ENCODE measurements around the gene ATP6V0A1.
"Not testable (repeated sequence)": the region's sequence is repeated elsewhere in the genome, so short reads cannot be mapped to it uniquely, and the experiment has no call there.

The ATP6V0A1 gene

DNA sequence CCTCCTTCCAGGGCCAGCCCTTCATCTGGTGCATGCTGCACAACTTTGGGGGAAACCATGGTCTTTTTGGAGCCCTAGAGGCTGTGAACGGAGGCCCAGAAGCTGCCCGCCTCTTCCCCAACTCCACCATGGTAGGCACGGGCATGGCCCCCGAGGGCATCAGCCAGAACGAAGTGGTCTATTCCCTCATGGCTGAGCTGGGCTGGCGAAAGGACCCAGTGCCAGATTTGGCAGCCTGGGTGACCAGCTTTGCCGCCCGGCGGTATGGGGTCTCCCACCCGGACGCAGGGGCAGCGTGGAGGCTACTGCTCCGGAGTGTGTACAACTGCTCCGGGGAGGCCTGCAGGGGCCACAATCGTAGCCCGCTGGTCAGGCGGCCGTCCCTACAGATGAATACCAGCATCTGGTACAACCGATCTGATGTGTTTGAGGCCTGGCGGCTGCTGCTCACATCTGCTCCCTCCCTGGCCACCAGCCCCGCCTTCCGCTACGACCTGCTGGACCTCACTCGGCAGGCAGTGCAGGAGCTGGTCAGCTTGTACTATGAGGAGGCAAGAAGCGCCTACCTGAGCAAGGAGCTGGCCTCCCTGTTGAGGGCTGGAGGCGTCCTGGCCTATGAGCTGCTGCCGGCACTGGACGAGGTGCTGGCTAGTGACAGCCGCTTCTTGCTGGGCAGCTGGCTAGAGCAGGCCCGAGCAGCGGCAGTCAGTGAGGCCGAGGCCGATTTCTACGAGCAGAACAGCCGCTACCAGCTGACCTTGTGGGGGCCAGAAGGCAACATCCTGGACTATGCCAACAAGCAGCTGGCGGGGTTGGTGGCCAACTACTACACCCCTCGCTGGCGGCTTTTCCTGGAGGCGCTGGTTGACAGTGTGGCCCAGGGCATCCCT lies 84.8 kb downstream of the ATP6V0A1 start:
- DNase-seq: no peak

DNA sequence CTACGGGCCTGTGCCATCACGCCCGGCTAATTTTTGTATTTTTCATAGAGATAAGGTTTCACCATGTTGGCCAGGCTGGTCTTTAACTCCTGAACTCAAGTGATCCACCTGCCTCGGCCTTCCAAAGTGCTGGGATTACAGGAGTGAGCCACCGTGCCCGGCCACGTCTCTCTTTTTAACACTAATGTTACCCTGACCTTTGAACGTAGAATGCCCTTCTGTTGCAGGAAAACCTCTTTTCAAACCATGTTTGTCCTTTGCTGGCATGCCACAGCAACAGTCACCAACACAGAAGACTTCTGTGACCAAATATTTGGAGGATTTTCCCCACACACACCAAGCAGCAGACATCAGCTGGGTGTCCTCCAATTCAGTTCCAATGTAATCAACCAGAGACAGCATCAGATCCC lies 86.2 kb downstream of the ATP6V0A1 start:
- DNase-seq: no peak

DNA sequence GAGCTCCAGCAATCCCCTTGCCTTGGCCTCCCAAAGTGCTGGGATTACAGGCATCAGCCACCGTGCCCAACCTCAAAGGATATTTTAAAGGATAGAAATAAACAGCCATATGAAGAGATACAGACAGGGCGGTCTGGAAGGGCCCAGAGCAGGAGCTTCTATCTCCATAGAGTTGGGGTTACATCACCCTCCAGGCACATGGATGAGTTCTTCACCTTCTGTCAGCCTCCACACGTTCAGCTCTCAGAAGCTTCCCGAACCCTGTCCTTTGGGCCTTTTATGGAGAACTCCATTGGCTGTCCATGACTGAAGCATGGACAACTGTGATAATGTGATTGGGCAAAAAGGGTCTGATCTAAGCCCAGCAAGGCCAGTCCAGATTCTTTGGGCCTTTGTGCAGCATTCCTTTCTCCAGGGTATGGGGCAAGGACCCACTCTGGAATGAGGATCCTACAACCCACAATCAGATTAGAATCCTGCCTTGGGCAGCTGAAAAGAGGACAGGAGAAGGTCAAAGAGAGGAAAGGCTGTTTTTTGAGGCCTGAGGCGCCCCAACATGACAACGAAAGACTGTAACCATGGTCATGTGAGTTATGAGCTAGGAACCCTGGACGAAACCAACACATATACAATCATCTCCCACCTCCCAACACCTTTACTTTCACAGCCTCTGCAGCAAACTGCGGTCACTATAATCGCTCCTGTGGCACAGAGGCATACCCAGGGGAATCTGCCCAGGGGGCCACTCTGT lies 87.3 kb downstream of the ATP6V0A1 start:
- DNase-seq: not testable (repeated sequence)

DNA sequence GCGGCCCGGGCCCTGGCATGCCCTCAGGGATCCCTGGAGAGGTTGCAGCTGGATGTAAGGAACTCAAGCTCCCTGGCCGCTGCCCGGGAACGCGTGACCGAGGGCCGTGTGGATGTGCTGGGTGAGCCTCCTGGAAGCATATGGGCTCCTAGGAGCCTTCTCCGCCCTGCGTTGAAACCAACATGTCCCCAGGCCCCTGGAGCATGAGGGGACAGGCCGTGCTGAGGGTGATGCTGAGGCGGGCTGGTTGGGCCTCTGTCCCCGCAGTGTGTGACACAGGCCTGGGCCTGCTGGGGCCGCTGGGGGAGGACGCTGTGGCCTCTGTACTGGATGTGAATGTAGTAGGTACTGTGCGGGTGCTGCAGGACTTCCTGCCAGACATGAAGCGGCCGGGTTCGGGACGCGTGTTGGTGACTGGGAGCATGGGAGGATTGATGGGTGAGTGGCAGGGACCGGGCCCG lies 88.4 kb downstream of the ATP6V0A1 start:
- DNase-seq: no peak

DNA sequence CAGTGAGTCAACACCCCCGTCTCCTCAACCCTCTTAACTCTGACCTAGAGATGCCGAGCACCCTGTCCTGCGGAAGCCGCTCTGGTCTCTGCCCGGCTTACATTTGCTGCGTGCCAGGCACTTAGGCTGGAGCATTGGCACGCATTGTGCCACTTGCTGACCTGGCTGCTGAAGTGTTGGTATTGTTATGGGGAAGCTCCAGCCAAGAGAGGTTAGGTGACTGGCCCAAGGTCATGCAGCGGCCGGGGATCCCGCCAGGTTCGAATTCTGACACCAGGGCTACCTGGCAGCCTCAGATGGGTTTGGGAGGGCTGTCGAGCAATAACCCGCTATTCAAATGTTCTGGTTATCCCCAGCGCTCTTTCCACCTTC lies 89.0 kb downstream of the ATP6V0A1 start:
- DNase-seq: no peak

DNA sequence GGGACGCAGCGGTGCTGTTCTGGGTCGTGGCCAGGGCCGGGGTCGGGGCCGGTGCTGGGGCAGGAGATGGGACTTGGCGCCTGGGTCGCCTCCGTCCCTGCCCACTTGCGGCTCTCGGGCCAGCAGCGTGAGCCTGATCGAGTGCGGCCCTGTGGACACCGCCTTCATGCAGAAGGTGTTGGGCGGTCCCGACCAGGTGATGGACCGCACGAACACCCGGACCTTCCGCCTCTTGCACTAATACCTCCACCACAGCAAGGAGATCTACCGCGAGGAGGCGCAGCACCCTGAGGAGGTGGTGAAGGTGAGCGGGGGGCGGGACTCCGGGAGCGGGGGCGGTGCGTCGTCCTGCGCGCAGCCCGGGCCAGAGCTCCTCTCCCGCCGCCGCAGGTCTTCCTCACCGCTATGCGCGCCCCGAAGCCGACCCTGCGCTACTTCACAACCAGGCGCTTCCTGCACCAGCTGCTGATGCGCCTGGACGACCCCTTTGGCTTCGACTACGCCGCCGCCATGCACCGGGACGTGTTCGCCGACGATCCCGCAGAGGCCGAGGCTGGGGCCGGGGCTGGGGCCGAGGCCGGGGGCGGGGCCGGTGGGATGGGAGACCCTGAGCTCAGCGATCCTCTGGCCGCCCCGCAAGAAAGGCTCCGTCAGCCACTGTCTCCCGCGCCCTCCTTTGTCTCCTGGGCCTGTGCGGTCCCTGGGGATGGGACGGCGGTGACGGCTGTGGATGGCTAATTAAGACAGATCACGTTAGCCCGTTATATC lies 89.6 kb downstream of the ATP6V0A1 start:
- peak; percentile 85 for DNase-seq

DNA sequence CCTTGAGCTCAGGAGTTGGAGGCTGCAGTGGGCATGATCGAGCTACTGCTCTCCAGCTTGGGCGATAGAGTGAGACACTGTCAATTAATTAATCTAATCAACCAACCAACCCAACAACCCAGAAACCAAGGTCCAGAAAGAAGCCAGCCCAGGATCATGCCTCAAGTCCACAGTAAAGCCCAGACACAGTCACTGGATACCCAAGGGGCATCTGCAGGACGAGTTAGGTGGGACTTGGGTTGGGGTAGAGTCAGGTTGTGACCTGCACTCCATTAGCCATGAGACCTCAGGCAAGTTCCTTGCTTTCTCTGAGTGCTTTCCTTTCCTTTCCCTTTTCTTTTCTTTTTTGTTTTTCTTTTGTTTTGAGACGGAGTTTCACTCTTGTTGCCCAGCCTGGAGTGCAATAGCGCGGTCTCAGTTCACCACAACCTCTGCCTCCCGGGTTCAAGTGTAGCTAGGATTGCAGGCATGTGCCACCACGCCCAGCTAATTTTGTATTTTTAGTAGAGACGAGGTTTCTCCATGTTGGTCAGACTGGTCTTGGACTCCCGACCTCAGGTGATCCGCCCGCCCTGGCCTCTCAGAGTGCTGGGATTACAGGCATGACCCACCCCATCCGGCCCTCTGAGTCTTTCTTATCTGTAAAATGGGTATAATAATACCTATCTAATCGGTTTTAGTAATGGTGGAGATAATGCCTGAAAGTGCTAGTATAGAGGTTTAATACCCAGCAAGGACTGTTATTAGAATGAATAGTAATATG lies 90.5 kb downstream of the ATP6V0A1 start:
- no peak for DNase-seq

DNA sequence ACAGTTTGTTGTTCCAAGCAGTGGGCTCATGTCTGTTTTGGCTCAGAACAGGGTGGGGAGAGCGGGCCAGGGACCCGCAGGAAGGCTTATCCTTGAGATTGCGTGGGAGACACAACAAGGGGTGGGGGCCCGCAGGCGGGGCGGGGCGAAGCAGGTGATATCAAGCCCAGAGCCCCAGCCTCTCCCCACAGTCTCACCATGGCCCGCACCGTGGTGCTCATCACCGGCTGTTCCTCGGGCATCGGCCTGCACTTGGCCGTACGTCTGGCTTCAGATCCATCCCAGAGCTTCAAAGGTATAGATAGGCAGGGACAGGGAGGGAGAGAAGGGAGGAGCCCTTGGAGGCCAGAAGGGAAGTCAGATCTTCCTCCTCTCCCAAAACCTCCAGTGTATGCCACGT lies 94.1 kb downstream of the ATP6V0A1 start, which contains the start of gene HSD17B1:
Gene HSD17B1, plus strand, starts transcription at position 188 of the 400 bp plus-strand sequence. Its CDS starts 11 bp downstream, at position 199.
- DNase-seq: not testable (repeated sequence)

DNA sequence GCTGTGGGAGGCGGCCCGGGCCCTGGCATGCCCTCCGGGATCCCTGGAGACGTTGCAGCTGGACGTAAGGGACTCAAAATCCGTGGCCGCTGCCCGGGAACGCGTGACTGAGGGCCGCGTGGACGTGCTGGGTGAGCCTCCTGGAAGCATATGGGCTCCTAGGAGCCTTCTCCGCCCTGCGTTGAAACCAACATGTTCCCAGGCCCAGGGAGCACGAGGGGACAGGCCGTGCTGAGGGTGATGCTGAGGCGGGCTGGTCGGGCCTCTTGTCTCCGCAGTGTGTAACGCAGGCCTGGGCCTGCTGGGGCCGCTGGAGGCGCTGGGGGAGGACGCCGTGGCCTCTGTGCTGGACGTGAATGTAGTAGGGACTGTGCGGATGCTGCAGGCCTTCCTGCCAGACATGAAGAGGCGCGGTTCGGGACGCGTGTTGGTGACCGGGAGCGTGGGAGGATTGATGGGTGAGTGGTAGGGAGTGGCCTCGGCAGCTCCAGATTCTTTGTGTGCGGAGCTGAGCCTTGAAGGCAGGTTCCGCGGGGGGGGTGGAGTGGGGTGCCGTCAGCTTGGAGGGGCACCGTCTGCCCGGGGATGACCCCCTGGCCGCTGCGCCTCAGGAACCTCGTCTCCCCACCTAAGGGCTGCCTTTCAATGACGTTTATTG lies 94.6 kb downstream of the ATP6V0A1 start:
- no peak for DNase-seq

DNA sequence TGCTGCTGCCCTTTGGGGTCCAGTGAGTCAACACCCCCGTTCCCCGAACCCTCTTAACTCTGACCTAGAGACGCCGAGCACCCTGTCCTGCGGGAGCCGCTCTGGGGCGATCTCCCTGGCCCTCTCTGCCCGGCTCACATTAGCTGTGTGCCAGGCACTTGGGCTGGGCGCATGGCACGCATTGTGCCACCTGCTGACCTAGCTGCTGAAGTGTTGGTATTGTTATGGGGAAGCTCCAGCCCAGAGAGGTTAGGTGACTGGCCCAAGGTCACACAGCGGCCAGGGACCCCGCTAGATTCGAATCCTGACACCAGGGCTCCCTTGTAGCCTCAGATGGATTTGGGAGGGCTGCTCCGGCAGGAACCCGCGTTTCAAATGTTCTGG lies 95.2 kb downstream of the ATP6V0A1 start:
- no peak for DNase-seq

DNA sequence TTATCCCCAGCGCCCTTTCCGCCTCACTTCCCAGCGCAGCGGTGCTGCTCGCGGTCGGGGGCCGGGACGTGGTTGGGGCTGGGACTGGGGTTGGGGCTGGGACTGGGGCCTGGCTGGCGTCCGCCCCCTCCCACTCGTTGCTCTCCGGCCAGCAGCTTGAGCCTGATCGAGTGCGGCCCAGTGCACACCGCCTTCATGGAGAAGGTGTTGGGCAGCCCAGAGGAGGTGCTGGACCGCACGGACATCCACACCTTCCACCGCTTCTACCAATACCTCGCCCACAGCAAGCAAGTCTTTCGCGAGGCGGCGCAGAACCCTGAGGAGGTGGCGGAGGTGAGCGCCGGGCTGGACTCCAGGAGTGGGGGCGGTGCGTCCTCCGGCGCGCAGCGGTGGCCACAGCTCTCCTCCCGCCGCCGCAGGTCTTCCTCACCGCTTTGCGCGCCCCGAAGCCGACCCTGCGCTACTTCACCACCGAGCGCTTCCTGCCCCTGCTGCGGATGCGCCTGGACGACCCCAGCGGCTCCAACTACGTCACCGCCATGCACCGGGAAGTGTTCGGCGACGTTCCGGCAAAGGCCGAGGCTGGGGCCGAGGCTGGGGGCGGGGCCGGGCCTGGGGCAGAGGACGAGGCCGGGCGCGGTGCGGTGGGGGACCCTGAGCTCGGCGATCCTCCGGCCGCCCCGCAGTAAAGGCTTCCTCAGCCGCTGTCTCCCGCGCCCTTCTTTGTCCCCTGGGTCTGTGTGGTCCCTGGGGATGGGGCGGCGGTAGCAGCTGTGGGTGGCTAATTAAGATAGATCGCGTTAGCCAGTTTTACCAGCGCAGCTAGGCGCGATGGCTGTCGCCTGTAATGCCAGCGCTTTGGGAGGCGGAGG lies 95.8 kb downstream of the ATP6V0A1 start:
- DNase-seq: peak; percentile 95

DNA sequence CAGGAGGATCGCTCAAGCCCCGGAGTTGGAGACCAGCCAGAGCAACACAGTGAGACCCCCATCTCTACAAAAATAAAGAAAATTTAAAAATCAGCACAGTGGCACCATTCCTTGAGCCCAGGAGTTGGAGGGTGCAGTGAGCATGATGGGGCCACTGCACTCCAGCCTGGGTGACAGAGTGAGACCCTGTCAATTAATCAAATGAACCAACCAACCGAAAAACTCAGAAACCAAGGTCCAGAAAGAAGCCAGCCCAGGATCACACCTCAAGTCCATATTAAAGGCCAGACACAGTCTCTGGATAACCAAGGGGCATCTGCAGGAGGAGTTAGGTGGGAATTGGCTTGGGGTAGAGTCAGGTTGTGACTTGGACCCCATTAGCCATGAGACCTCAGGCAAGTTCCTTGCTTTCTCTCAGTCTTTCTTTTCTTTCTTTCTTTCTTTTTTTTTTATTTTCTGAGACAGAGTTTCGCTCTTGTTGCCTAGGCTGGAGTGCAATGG lies 96.5 kb downstream of the ATP6V0A1 start:
- DNase-seq: no peak

DNA sequence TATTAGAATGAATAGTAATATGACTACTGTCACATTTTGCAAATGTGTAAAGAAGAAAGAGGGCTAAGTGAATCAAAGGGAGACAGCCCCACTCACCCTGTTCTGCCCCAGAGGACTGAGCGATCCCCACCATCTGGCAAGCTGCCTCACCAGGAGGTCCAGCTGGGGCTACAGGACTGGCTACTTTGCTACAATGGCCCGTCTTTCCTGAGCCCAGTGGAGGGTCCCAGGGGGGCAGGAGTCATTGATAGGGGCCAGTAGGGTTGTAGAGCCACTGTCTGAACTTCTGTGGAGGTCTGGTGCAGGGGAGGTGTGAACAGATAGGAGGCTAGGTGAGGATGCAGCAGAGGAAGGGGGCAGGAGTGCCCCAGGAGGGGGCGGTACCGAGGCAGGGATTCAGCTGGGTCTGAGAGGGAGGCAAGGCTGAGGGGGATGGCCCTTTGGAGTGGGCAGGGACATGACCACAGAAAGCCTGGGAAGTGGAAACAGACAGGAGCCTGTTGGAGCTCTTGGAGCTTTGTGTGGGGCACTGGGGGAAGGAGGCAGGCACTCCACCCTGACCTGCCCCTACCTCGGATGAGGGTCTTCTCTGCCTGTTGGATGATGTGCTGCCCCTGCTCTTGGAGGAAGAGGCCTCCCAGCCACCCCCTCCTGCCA lies 97.4 kb downstream of the ATP6V0A1 start:
- not testable (repeated sequence) for DNase-seq

DNA sequence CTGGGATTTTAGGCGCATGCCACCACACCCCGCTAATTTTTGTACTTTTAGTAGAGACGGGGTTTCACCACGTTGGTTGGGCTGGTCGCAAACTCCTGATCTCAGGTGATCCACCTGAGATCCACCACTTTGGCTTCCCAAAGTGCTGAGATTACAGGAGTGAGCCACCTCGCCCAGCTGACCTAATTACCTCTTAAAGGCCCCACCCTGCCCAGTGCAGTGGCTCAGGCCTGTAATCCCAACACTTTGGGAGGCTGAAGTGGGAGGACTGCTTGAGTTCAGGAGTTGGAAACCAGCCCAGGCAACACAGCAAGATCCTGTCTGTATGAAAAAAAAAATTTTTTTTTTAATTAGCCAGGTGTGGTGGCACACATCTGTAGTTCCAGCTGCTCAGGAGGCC lies 100.4 kb downstream of the ATP6V0A1 start:
- no peak for DNase-seq

DNA sequence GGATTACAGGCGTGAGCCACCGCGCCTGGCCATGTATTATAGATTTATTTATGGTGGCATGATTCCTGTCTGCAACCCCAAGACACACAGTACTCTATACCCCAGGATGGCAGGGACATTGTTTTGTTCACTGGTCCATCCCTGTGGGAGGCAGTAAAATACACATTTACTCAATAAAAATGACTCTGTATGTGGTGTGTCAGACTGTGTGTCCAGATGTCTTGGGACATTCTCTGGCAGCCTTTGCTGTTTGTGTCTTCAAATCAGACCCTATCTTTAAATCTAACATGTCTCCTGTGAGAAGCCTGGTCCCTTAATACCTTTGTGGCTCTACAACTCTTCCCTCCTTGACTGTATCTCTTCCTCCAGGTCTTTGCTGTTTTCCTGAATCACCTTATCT lies 101.6 kb downstream of the ATP6V0A1 start:
- DNase-seq: no peak

DNA sequence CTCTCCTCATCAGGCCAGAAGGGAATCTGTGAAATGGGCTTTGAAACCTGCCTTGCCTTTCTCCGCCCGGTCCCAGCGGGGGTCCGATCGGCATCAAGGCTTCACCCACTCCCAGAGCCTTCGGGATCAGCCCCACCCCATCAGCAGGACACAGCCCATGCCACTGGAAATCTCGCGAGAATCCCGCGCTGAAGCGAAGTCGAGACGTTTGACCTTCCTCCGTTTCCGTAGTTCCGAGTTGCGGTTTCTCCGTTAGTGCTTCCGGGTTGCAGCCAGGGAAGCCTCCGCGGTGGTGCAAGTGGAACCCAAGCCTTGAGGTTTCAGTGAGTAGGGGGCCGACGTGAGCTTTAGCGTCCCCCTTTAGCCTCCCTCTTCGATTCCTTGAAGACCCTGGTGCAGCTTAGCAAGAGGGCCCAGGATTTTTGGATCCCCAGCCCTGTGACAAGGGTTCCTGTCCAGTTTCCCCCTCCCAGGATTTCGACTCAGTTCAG lies 103.3 kb downstream of the ATP6V0A1 start, which contains the start of gene COASY:
Gene COASY, plus strand, starts transcription at position 252 of the 491 bp plus-strand sequence. CDS start 475 bp downstream, outside the sequence.
- DNase-seq: peak; percentile 100

DNA sequence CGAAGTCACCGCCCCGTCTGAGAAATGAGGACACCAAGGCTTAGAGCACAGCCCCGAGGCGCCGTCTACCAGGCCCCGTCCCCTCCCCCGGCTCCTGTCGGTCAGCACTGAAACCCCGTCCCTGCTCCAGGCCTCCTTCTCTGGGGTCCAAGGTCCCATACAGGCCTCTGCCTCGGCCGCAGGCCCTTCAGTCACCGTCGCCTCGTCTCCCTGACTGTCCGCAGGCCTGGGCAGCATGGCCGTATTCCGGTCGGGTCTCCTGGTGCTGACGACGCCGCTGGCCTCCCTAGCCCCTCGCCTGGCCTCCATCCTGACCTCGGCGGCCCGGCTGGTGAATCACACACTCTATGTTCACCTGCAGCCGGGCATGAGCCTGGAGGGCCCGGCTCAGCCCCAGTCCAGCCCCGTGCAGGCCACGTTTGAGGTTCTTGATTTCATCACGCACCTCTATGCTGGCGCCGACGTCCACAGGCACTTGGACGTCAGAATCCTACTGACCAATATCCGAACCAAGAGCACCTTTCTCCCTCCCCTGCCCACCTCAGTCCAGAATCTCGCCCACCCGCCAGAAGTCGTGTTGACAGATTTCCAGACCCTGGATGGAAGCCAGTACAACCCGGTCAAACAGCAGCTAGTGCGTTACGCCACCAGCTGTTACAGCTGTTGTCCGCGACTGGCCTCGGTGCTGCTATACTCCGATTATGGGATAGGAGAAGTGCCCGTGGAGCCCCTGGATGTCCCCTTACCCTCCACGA lies 103.9 kb downstream of the ATP6V0A1 start:
- no peak for DNase-seq

DNA sequence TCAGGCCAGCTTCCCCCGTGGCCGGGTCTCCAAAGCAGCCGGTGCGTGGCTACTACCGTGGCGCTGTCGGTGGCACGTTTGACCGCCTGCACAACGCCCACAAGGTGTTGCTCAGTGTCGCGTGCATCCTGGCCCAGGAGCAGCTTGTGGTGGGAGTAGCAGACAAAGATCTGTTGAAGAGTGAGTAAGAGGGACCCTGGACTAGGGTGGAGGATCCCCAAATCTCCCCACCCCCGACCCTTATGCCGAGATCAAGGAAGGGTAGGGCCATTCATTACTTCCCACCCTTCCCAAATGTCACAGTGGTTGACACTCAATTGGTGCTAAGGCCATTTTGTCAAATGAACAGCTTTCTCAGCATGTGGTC lies 104.4 kb downstream of the ATP6V0A1 start:
- no peak for DNase-seq

DNA sequence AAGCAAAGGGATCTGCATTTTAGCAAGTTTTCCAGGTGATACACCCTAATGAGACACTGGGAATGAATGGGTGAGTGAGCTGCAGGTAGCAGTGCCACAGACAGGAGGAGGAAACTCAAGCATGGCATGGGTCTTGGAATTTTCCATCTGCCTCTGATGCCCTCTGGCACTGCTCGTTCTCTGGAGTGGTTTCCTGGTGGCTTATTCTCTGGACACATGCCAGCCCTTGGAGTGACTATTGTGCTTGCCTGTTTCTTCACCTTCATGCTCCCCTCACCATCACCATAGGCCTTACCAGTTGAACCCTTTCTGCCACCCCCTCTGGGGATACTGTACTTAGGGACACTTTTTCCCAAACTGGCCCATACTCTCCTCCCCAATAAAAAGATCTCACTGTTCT lies 104.9 kb downstream of the ATP6V0A1 start:
- DNase-seq: no peak
